GM18505 (cell line): ENCODE data around the gene TPX2.

Experiments
- ATAC-seq: cut with Tn5 transposase; IDR thresholded peaks from one replicate; pipeline ENCODE4 v1.9.1; 2021; ENCODE audit not compliant: unreplicated experiment
- POLR2A ChIP-seq: IDR thresholded peaks from 4 replicates; pipeline ENCODE4 v1.6.1; 2011; ENCODE audit warnings: borderline replicate concordance; ENCODE audit not compliant: insufficient read depth, insufficient read length; ENCODE audit errors: extremely low read depth

Gene TPX2

GRCh38 chr20:31845300-31845863 is 106.3 kb downstream of the TPX2 start, which contains the start of gene FOXS1:
Gene FOXS1 (minus strand): TSS chr20:31845604. CDS start chr20:31845542, 62 bp downstream.
- no peak for TF ChIP-seq POLR2A
- ATAC-seq = no peak

GRCh38 chr20:31846793-31847138 is 107.7 kb downstream of the TPX2 start:
- TF ChIP-seq POLR2A = no peak
- no peak for ATAC-seq

- ATAC-seq = no peak
- no peak for TF ChIP-seq POLR2A
These were observed 109.3 kb downstream of the TPX2 start for GRCh38 chr20:31848088-31848999.

- no peak for ATAC-seq
- TF ChIP-seq POLR2A = no peak
These were observed 110.3 kb downstream of the TPX2 start for GRCh38 chr20:31849306-31849930.
